Activated CD8-positive, alpha-beta memory T cell treated with anti-CD3 and anti-CD28 coated beads, Interleukin-2, amount 10 ng/mL, durations not matched to agents 7 days and 5 days (primary cell): ENCODE data around the gene RABL3. TPM values are rescaled to one million over a fixed set of nuclear protein-coding genes. Genes with fewer than 3 reads are reported as not detected.
"Not testable (repeated sequence)": the region's sequence is repeated elsewhere in the genome, so short reads cannot be mapped to it uniquely, and the experiment has no call there.

Experiments
- ATAC-seq: fragments of 150-1000 bp; cut with Tn5 transposase; one replicate; pipeline ENCODE4 v1.10.0; 2021; ENCODE audit warnings: moderate library complexity
- CTCF ChIA-PET: fragments of 350-600 bp; sonication (Branson Sonifier 250); formaldehyde crosslinking; loops from one replicate; lab custom pipeline; 2021; ENCODE audit warnings: antibody characterized with exemption; lab: Charles Lee
- DNase-seq: peaks from one replicate; pipeline ENCODE4 v3.0.0-alpha.2; 2020
- H3K27ac Mint-ChIP-seq: one replicate; pipeline ENCODE4 v1.8.0; 2021; ENCODE audit warnings: mild to moderate bottlenecking, mixed read lengths
- H3K27me3 Mint-ChIP-seq: one replicate; pipeline ENCODE4 v1.8.0; 2021; ENCODE audit warnings: mixed read lengths
- H3K36me3 Mint-ChIP-seq: one replicate; pipeline ENCODE4 v1.8.0; 2021; ENCODE audit warnings: mild to moderate bottlenecking, mixed read lengths
- H3K4me1 Mint-ChIP-seq: one replicate; pipeline ENCODE4 v1.8.0; 2021; ENCODE audit warnings: mixed read lengths
- H3K4me3 Mint-ChIP-seq: one replicate; pipeline ENCODE4 v1.8.0; 2021; ENCODE audit warnings: mild to moderate bottlenecking, moderate library complexity, mixed read lengths
- H3K9me3 Mint-ChIP-seq: one replicate; pipeline ENCODE4 v1.8.0; 2022; ENCODE audit warnings: low read depth, mixed read lengths
- total RNA-seq, 2 experiments: library from RNA; stranded (reverse); gene quantifications; one replicate each; pipeline ENCODE4 v1.2.3, GENCODE V29; 2021

RABL3 gene
- total RNA-seq, 2 experiments from 2014 or later = 18.8 to 21.0 TPM

GRCh38 chr3:120741837-120742197 lies 499 bp downstream of the RABL3 start:
- DNase-seq (no peak), ATAC-seq (peak; percentile 17)
- H3K36me3 Mint-ChIP-seq = peaks cover 21% of the 10 kb centered on the region

GRCh38 chr3:120741320-120741719 lies 996 bp downstream of the RABL3 start:
- no peaks in the 10 kb centered on the region for H3K27me3 Mint-ChIP-seq
- peak overlapping the region; percentile 99 for H3K4me3 Mint-ChIP-seq
- peaks cover under 1% of the 10 kb centered on the region for H3K9me3 Mint-ChIP-seq
- H3K36me3 Mint-ChIP-seq = peaks cover 19% of the 10 kb centered on the region
- CTCF ChIA-PET = interaction anchor here (1.5 to 1.7 kb wide), 2 partner anchors 145 to 183 kb away, joined by 4 to 8 read pairs; partner anchors contain the start of gene NDUFB4
- DNase-seq = no peak
- peak overlapping the region; percentile 98 for H3K27ac Mint-ChIP-seq
- no peak for ATAC-seq
- peaks cover 29% of the 10 kb centered on the region for H3K4me1 Mint-ChIP-seq

More at GRCh38 chr3:120741837-120742197, 499 bp downstream of the RABL3 start:
- Mint-ChIP-seq H3K27me3 (no peaks in the 10 kb centered on the region), H3K4me3 (peak overlapping the region; percentile 99), H3K4me1 (peaks cover 29% of the 10 kb centered on the region), H3K9me3 (no peaks in the 10 kb centered on the region), H3K27ac (peak overlapping the region; percentile 98)
- CTCF ChIA-PET = interaction anchor here (1.7 kb wide), 1 partner anchor 146 kb away, joined by 8 read pairs; the partner anchor contains the start of gene NDUFB4

- DNase-seq = peak; percentile 48
- H3K36me3 Mint-ChIP-seq = peaks cover 17% of the 10 kb centered on the region
- H3K4me1 Mint-ChIP-seq = peaks cover 14% of the 10 kb centered on the region
These were observed 4.3 kb downstream of the RABL3 start for GRCh38 chr3:120738006-120738405.

GRCh38 chr3:120730576-120731542 lies 11.5 kb downstream of the RABL3 start:
- Mint-ChIP-seq H3K4me1 (no peaks in the 10 kb centered on the region), H3K27me3 (no peaks in the 10 kb centered on the region), H3K4me3 (no peak overlapping the region), H3K36me3 (peaks cover 23% of the 10 kb centered on the region), H3K27ac (no peak overlapping the region), H3K9me3 (peaks cover under 1% of the 10 kb centered on the region)
- CTCF ChIA-PET = interaction anchor here (1.3 kb wide), 1 partner anchor 11 kb away, joined by 4 read pairs; no protein-coding TSS in a partner anchor
- no peak for DNase-seq
- ATAC-seq = no peak

More at GRCh38 chr3:120738006-120738405, 4.3 kb downstream of the RABL3 start:
- H3K4me3 Mint-ChIP-seq, H3K27ac Mint-ChIP-seq, H3K27me3 Mint-ChIP-seq, H3K9me3 Mint-ChIP-seq, ATAC-seq: not testable (repeated sequence)
- CTCF ChIA-PET = interaction anchor here (1.0 to 1.5 kb wide), 2 partner anchors 57 to 389 kb away, joined by 3 read pairs; partner anchors contain the start of gene LRRC58

GRCh38 chr3:120726791-120727190 lies 15.5 kb downstream of the RABL3 start:
- Mint-ChIP-seq H3K4me1 (no peaks in the 10 kb centered on the region), H3K27ac (no peak overlapping the region), H3K27me3 (no peaks in the 10 kb centered on the region), H3K4me3 (no peak overlapping the region), H3K9me3 (no peaks in the 10 kb centered on the region), H3K36me3 (peaks cover 31% of the 10 kb centered on the region)
- no peak for DNase-seq
- no peak for ATAC-seq
- CTCF ChIA-PET = no interaction called here

- not testable (repeated sequence) for H3K9me3 Mint-ChIP-seq, H3K36me3 Mint-ChIP-seq, H3K27me3 Mint-ChIP-seq
- CTCF ChIA-PET = interaction anchor here (1.0 to 2.0 kb wide), 4 partner anchors 12 to 161 kb away, joined by 3 to 6 read pairs (median 4); no protein-coding TSS in a partner anchor
- Mint-ChIP-seq H3K27ac (peak overlapping the region; percentile 75), H3K4me1 (peaks cover 20% of the 10 kb centered on the region), H3K4me3 (peak overlapping the region; percentile 59)
- ATAC-seq (peak; percentile 80), DNase-seq (peak; percentile 84)
These were observed 23.0 kb downstream of the RABL3 start for GRCh38 chr3:120719167-120719834.

- Mint-ChIP-seq H3K36me3 (peaks cover 6% of the 10 kb centered on the region), H3K4me1 (peaks cover 2% of the 10 kb centered on the region), H3K9me3 (no peaks in the 10 kb centered on the region), H3K27ac (no peak overlapping the region), H3K27me3 (no peaks in the 10 kb centered on the region), H3K4me3 (no peak overlapping the region)
- CTCF ChIA-PET = no interaction called here
- ATAC-seq (no peak), DNase-seq (no peak)
These were observed 29.1 kb downstream of the RABL3 start for GRCh38 chr3:120713262-120713661.

GRCh38 chr3:120710369-120710768 lies 31.9 kb downstream of the RABL3 start:
- H3K27me3 Mint-ChIP-seq = no peaks in the 10 kb centered on the region
- no peak for ATAC-seq
- CTCF ChIA-PET = no interaction called here

GRCh38 chr3:120708408-120708807 lies 33.9 kb downstream of the RABL3 start:
- CTCF ChIA-PET = no interaction called here
- Mint-ChIP-seq H3K27me3 (no peaks in the 10 kb centered on the region), H3K4me3 (no peak overlapping the region), H3K27ac (no peak overlapping the region), H3K9me3 (peaks cover 6% of the 10 kb centered on the region), H3K4me1 (no peaks in the 10 kb centered on the region), H3K36me3 (peaks cover 26% of the 10 kb centered on the region)
- ATAC-seq (no peak), DNase-seq (no peak)

More at GRCh38 chr3:120710369-120710768, 31.9 kb downstream of the RABL3 start:
- Mint-ChIP-seq H3K27ac (no peak overlapping the region), H3K9me3 (no peaks in the 10 kb centered on the region), H3K4me1 (no peaks in the 10 kb centered on the region), H3K4me3 (no peak overlapping the region), H3K36me3 (peaks cover 12% of the 10 kb centered on the region)
- no peak for DNase-seq

- ATAC-seq (no peak), DNase-seq (no peak)
- Mint-ChIP-seq H3K4me1 (no peaks in the 10 kb centered on the region), H3K27ac (no peak overlapping the region), H3K4me3 (no peak overlapping the region), H3K36me3 (peaks cover 35% of the 10 kb centered on the region), H3K9me3 (peaks cover 12% of the 10 kb centered on the region), H3K27me3 (no peaks in the 10 kb centered on the region)
- CTCF ChIA-PET = no interaction called here
These were observed 35.4 kb downstream of the RABL3 start for GRCh38 chr3:120706950-120707349.

GRCh38 chr3:120705884-120706582 lies 36.3 kb downstream of the RABL3 start:
- H3K36me3 Mint-ChIP-seq = peaks cover 37% of the 10 kb centered on the region
- CTCF ChIA-PET = no interaction called here

GRCh38 chr3:120699333-120699732 lies 43.0 kb downstream of the RABL3 start:
- DNase-seq = no peak
- Mint-ChIP-seq H3K27me3 (no peaks in the 10 kb centered on the region), H3K9me3 (peaks cover 12% of the 10 kb centered on the region), H3K4me1 (no peaks in the 10 kb centered on the region), H3K36me3 (peaks cover 26% of the 10 kb centered on the region), H3K27ac (no peak overlapping the region), H3K4me3 (no peak overlapping the region)
- CTCF ChIA-PET = no interaction called here
- ATAC-seq = no peak

More at GRCh38 chr3:120705884-120706582, 36.3 kb downstream of the RABL3 start:
- H3K27ac Mint-ChIP-seq = no peak overlapping the region
- no peak overlapping the region for H3K4me3 Mint-ChIP-seq
- peaks cover 12% of the 10 kb centered on the region for H3K9me3 Mint-ChIP-seq
- H3K4me1 Mint-ChIP-seq = no peaks in the 10 kb centered on the region
- ATAC-seq = no peak
- no peaks in the 10 kb centered on the region for H3K27me3 Mint-ChIP-seq
- DNase-seq = no peak
